Peyer's patch (tissue), 4 donors: ENCODE measurements around the gene ANKMY1. TPM values are rescaled to one million over a fixed set of nuclear protein-coding genes. Genes with fewer than 3 reads are reported as not detected.

Experiments
- DNase-seq, 3 donors: peaks; one replicate each; pipeline ENCODE4 v3.0.0-alpha.2; 2017 to 2019
- H3K27ac ChIP-seq, 4 donors: fragments of 200-600 bp; sonication (generic); one replicate each; pipeline ENCODE4 v1.5.1; 2016 to 2019
- H3K27me3 ChIP-seq, 2 donors: fragments of 200-600 bp; sonication (generic); one replicate each; pipeline ENCODE4 v1.5.1; 2019
- H3K36me3 ChIP-seq, 3 donors: fragments of 200-600 bp; sonication (generic); one replicate each; pipeline ENCODE4 v1.5.1; 2016 to 2019
- H3K4me1 ChIP-seq, 4 donors: fragments of 200-600 bp; sonication (generic); one replicate each; pipeline ENCODE4 v1.5.1; 2016 to 2019
- H3K4me3 ChIP-seq, 4 donors: fragments of 200-600 bp; sonication (generic); 1 replicate in 3 of 4; 2 replicates in 1 of 4; pipeline ENCODE4 v1.5.1; 2016 to 2019; ENCODE audit warnings: mild to moderate bottlenecking in 1 of 4
- H3K9me3 ChIP-seq, 4 donors: fragments of 200-600 bp; sonication (generic); one replicate each; pipeline ENCODE4 v1.5.1; 2016 to 2019; ENCODE audit warnings: mild to moderate bottlenecking in 1 of 4
- CTCF ChIP-seq, 6 experiments: fragments of 450-650 bp in 4 of 6; fragments of 200-600 bp in 2 of 6; sonication (generic) in 1 of 6; IDR thresholded peaks; one replicate each; pipeline ENCODE4 v1.5.1; 2017 to 2019; ENCODE audit warnings: antibody characterized with exemption in 6 of 6, mild to moderate bottlenecking in 3 of 6, moderate library complexity in 1 of 6
- POLR2A ChIP-seq, 2 donors: fragments of 450-650 bp; IDR thresholded peaks; one replicate each; pipeline ENCODE4 v1.5.1; 2017; ENCODE audit warnings: antibody characterized with exemption in 2 of 2, mild to moderate bottlenecking in 2 of 2, moderate library complexity in 2 of 2
- total RNA-seq, 4 donors: library from RNA; depleted of rRNA; stranded (reverse); fragments of >200 nt; gene quantifications; one replicate each; pipeline ENCODE4 v1.1.0, GENCODE V29; 2016

Gene ANKMY1
- total RNA-seq, 4 donors from 2014 or later = 27.8 to 89.1 (median 40.1) TPM

GRCh38 chr2:240585101-240585500 is 27.3 kb upstream of the ANKMY1 start:
- Histone ChIP-seq H3K9me3 (no peaks in the 10 kb centered on the region), H3K36me3 (peaks cover 0 to 9% (median 0%) of the 10 kb centered on the region in 3 donors), H3K4me3 (peak overlapping the region; percentile 66 to 98 (median 79)), H3K4me1 (peaks cover 15 to 34% (median 17%) of the 10 kb centered on the region in 4 donors), H3K27ac (peak overlapping the region in 3 of 4 donors; percentile 82 to 99 (median 87)), H3K27me3 (no peaks in the 10 kb centered on the region)
- peak in 2 of 3 donors; percentile 57 to 65 for DNase-seq
- no peak for TF ChIP-seq POLR2A (IDR thresholded peaks at IDR 0.05)
- TF ChIP-seq CTCF (IDR thresholded peaks at IDR 0.05) = no peak

GRCh38 chr2:240584486-240585031 is 26.8 kb upstream of the ANKMY1 start:
- H3K36me3 ChIP-seq = peaks cover 0 to 3% (median 0%) of the 10 kb centered on the region in 3 donors
- peak in 2 of 3 donors; percentile 35 to 46 for DNase-seq
- TF ChIP-seq CTCF (IDR thresholded peaks at IDR 0.05) (no peak), POLR2A (IDR thresholded peaks at IDR 0.05) (no peak)
- H3K27ac ChIP-seq = peak overlapping the region in 3 of 4 donors; percentile 82 to 99 (median 87)
- peaks cover 15 to 40% (median 18%) of the 10 kb centered on the region in 4 donors for H3K4me1 ChIP-seq
- H3K9me3 ChIP-seq = no peaks in the 10 kb centered on the region
- H3K27me3 ChIP-seq = no peaks in the 10 kb centered on the region
- peak overlapping the region in 3 of 4 donors; percentile 66 to 98 (median 76) for H3K4me3 ChIP-seq

- no peak for DNase-seq
- H3K4me1 ChIP-seq = peaks cover 15 to 46% (median 19%) of the 10 kb centered on the region in 4 donors
- no peak for TF ChIP-seq POLR2A (IDR thresholded peaks at IDR 0.05)
- TF ChIP-seq CTCF (IDR thresholded peaks at IDR 0.05) = no peak
- H3K27me3 ChIP-seq = no peaks in the 10 kb centered on the region
- no peaks in the 10 kb centered on the region for H3K9me3 ChIP-seq
- H3K27ac ChIP-seq = peak overlapping the region in 1 of 4 donors; percentile 99
- no peaks in the 10 kb centered on the region for H3K36me3 ChIP-seq
- no peak overlapping the region for H3K4me3 ChIP-seq
These were observed 26.0 kb upstream of the ANKMY1 start for GRCh38 chr2:240583774-240584173.

- Histone ChIP-seq H3K27ac (no peak overlapping the region), H3K4me3 (no peak overlapping the region), H3K27me3 (no peaks in the 10 kb centered on the region), H3K9me3 (no peaks in the 10 kb centered on the region), H3K36me3 (peaks cover 0 to 8% (median 0%) of the 10 kb centered on the region in 3 donors), H3K4me1 (peaks cover 14 to 38% (median 17%) of the 10 kb centered on the region in 4 donors)
- DNase-seq = no peak
- no peak for TF ChIP-seq CTCF (IDR thresholded peaks at IDR 0.05)
- no peak for TF ChIP-seq POLR2A (IDR thresholded peaks at IDR 0.05)
These were observed 25.0 kb upstream of the ANKMY1 start for GRCh38 chr2:240582781-240583180.

GRCh38 chr2:240581811-240582210 is 24.0 kb upstream of the ANKMY1 start:
- Histone ChIP-seq H3K4me1 (peaks cover 7 to 32% (median 12%) of the 10 kb centered on the region in 4 donors), H3K27ac (no peak overlapping the region), H3K36me3 (peaks cover 0 to 17% (median 0%) of the 10 kb centered on the region in 3 donors), H3K9me3 (no peaks in the 10 kb centered on the region), H3K27me3 (no peaks in the 10 kb centered on the region), H3K4me3 (no peak overlapping the region)
- no peak for DNase-seq
- TF ChIP-seq CTCF (IDR thresholded peaks at IDR 0.05) (no peak), POLR2A (IDR thresholded peaks at IDR 0.05) (no peak)
